ENCODE data around the gene TWIST1.

The TWIST1 gene

DNA sequence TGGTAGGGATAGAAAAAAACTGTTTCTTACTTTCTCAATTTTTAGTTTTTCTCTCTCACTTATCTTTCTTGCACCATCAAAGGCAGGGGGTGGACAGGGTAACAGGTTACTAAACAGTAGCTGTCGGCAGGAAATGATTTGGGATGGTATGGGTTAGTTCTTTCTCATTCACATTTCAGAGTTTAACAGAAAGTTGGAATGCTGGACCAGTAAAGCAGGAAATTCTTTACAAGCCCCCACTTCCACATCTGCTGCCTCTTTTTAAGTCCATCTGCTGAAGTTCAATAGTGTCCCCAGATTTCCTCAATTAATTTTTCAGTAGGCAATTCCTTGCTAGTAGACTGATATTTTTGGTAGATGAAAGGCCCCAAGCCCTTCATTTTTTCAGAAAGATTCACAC is 23.3 kb downstream of the TWIST1 start:
- DNase-seq = no peak

DNA sequence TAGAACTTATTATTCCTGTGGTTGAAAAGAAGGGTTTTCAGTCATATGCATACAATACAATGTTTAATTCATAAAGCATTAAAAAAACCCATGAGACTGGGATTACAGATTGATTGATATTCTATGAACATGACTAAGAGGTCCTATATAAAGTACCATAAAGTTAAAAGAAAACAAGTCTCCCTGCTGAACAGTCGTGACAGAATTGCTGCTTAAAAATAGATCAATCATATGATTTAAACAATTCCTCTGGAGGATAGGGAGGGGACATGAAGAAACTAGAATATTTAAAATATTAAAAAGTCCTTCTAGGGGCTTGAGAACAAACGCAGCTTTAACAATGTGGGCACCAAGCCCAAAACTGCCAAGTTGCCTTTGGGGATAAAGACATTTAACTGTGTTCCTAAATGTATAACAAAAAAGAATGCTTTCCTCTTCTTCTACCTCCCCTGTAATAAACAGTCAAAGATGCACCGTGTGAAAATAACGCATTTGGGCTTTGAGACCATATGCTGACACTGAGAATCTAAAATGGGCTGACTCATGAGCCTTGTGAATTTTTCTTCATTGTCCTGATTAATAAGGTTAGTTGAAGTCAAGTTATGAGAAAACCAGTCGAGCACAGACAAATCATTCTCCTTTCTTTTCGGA is 25.8 kb downstream of the TWIST1 start:
- DNase-seq = no peak

DNA sequence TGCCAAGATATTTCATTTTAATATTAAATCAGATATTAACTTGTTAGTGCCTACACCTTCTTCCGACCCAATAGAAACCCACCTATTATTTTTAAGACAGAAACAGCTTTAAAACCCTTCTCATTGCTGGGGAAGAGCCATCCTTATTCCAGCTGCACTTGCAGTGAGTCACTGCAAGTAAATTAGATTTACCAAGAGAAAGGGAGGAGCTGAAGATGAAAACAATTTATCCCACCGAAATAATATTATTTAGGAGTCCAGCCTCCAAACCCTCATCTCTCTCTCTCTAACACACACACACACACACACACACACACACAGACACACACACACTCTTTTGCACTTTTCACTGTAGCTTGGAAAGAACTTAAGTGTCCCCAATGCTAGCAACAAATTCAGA is 26.9 kb downstream of the TWIST1 start:
- DNase-seq = no peak

DNA sequence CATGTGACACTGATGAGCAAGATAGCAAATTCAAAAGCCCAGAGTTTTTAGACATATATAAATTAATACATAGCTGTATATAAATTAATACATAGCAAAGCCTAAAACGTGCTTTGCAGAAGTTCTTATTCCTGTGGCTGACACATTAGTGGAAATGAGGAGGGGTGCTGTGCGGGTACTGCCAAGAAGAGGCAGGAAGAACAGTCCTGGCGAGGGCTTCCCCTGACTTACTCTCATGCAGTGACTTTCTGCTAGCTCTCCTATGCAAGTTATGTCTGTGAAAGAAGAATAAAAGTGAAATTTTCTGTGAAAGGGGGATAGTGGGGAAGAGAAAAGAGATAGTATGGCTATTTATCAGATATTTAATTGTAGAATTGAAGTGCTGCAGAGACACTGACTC is 27.6 kb downstream of the TWIST1 start:
- DNase-seq = no peak

DNA sequence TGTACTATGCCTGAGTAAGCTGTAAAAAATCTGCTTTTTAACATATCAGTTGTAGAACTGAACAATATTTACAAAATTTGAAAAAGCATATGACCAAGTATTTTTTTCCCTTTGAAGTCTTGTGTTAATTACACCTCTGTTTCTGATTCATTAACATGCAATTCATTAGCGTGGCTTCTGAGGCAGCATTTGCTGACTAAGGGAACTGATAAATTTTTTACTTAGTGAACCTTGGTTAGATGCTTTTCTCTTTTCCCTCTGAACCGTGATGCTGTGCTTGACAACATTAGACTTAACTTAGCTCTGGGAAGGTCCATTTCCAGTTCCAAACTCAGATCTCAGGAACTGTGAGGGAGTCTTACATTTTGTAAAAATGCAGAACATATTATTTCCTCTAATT is 28.1 kb downstream of the TWIST1 start:
- DNase-seq = no peak

DNA sequence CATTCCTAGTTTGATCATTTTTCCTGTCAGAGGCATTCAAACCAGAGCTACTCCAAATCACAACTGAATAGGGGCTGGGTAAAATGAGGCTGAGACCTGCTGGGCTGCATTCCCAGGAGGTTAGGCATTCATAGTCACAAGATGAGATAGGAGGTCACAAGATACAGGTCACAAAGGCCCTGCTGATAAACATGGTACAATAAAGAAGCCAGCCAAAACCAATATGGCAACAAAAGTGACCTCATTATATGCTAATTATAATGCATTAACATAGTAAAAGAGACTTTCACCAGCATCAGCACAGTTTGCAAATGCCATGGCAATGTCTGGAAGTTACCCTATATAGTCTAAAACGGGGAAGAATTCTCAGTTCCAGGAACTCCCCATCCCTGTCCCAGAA is 37.3 kb downstream of the TWIST1 start:
- DNase-seq = no peak

DNA sequence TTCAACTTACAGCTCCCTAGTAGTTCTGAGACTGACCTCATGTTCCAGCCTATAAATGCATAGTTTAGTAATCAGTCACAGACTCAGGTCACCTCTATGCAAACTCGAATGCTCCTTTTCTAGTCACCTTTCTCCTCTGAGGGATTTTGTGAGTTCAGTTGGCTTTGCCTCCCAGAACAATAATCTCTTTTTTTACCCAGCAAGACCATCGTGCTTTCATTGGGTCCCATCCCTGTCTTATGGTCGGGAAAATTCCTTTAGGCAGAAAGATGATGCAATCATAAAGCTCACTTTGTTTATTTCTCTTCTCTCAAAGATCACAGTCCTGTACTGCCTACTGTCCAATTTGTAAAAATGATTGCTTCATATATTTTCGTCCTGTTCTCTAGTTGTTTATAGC is 38.4 kb downstream of the TWIST1 start:
- DNase-seq = no peak

DNA sequence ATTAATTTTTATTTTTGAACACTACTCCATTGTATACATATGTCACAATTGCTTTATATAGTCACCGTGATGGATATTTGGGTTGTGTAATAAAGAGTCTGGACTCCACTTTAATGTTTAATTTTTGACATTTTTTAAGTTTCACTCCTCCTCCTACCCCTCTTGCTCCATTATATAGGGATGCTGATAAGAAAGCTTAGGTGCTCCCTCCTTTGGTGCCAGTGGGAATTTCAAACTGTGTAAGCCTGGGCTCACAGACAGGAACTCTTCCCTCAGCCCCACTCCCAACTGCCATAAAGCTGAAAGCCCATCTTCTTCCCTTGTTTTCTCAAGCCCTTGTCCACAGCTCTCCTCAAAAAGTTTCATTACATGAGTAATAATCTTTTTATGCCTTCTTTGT is 47.6 kb downstream of the TWIST1 start:
- DNase-seq = no peak

DNA sequence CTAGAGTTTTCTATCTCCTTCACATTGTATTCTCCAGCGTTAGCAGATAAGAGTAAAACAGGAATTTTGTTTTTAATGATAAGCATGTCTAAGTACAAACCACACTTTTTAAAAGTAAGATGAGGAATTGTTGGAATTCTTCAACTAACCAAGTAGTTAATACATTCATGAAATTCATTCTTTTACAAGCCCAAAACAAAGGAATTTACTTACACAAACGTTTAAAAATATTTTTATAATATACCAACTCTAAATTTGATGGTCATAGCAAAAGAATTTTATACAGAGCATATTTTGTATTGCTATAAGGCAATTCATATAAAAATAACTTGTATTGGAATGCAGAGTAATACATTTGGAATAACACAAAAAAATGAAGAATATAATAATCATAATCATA is 51.3 kb downstream of the TWIST1 start:
- no peak for DNase-seq
